Omental fat pad (tissue), 4 donors: Measurements from ENCODE around the gene SYNGR2. TPM values are rescaled to one million over a fixed set of nuclear protein-coding genes. Genes with fewer than 3 reads are reported as not detected.

ENCODE experiments used
- ATAC-seq: fragments of 150-250 bp; one replicate; pipeline ENCODE4 v1.9.1; 2016; ENCODE audit warnings: mild to moderate bottlenecking, moderate library complexity; ENCODE audit not compliant: low FRiP score
- DNase-seq: peaks from one replicate; pipeline ENCODE4 v3.0.0-alpha.2; 2019; ENCODE audit warnings: low spot score
- total RNA-seq, 4 donors: library from RNA; depleted of rRNA; stranded (reverse); fragments of >200 nt; gene quantifications; one replicate each; pipeline ENCODE4 v1.1.0, GENCODE V29; 2016
- TF ChIP-seq, protein P1 (sequence below), 3 donors: fragments of 450-650 bp; IDR thresholded peaks; one replicate each; pipeline ENCODE4 v1.5.1; 2016 to 2017; ENCODE audit warnings: antibody characterized with exemption in 3 of 3, mild to moderate bottlenecking in 3 of 3, moderate library complexity in 2 of 3

Gene SYNGR2
- total RNA-seq, 4 donors from 2014 or later, result 24.3 to 80.6 (median 52.4) TPM

DNA sequence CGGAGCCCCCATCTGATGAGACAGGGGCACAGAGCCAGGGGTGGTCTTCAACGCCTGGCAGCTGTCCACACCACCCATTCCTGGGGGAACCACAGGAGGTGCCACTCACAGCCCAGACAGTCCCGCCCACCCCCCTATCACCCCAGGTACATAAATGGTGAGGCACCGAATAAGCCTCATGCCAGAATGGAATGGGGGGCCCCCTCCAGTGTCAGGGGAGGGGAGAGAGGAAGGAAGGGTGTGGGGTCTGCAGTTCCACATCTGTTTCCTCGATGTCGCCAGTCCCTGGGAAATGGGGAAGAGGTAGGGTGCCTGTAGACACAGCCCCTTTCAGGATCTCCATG lies 41.5 kb upstream of the SYNGR2 start:
- ATAC-seq, result no peak
- TF ChIP-seq, protein P1, sequence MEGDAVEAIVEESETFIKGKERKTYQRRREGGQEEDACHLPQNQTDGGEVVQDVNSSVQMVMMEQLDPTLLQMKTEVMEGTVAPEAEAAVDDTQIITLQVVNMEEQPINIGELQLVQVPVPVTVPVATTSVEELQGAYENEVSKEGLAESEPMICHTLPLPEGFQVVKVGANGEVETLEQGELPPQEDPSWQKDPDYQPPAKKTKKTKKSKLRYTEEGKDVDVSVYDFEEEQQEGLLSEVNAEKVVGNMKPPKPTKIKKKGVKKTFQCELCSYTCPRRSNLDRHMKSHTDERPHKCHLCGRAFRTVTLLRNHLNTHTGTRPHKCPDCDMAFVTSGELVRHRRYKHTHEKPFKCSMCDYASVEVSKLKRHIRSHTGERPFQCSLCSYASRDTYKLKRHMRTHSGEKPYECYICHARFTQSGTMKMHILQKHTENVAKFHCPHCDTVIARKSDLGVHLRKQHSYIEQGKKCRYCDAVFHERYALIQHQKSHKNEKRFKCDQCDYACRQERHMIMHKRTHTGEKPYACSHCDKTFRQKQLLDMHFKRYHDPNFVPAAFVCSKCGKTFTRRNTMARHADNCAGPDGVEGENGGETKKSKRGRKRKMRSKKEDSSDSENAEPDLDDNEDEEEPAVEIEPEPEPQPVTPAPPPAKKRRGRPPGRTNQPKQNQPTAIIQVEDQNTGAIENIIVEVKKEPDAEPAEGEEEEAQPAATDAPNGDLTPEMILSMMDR (IDR thresholded peaks at IDR 0.05), result no peak
- no peak for DNase-seq

DNA sequence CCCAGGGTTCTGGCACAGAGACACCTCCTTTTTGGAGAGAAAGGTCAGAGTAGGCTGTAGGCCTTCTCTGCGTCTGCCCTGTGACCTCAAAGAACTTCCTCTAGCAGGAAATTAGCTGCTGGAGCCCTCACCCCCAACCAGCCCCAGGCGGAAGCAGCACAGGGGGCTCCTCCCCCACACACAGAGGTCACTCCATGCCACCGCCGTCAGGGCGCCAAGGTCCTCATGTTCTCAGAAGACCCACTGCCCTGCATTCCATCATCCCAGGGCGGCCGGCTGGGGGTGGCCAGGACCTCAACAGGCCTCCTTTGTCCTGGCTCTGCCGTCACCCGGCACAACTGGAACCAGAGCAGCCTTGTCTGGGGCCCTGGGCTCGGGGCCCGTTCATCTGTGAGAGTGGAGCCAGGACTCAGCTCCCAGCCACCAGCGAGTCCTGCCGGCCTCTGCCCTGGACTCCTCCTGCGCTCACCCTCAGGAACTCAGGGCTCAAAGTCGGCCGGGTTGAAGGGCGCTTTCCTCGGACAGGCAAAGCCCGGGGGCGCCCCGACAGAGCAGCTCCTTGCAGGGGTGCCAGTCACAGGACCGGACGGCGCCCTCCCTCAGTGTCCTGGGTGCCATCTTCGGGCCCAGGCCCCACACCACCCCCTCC lies 41.0 kb upstream of the SYNGR2 start:
- DNase-seq (no peak), ATAC-seq (no peak)
- TF ChIP-seq, protein P1 (IDR thresholded peaks at IDR 0.05), result no peak

DNA sequence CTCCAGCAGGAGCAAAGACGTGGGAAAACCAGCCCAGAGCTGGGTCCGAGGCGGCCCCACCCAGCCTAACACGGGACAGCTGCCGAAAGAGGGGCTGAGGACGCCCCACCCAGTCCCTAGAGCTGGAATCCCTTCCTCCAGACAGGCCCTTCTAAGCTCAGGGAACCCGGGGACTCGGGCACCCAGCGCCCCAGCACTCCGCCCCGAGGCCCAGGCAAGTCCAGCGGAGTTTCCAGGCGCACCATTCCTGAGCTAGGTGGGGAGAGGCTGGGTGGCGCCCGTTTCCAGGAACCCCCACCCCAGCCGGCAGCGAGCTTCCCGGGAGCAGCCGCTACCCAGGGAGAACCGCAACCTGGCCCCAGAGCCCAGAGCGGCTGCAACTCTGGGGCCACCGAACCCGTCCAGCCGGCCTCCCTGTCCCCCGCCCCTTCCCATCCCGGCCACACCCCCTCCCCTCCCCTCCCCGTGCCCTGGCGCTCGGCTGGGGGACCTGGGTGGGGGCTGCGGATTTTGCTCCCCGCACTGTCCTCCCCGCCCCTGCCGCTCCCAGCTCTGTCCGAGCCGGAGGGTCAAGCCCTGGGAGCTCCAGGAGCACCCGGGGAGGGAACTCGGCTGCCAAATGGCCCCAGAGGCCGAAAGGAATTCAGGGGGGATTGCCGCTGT lies 40.4 kb upstream of the SYNGR2 start:
- TF ChIP-seq, protein P1 (IDR thresholded peaks at IDR 0.05), result no peak
- peak; percentile 11 for ATAC-seq
- DNase-seq, result no peak

DNA sequence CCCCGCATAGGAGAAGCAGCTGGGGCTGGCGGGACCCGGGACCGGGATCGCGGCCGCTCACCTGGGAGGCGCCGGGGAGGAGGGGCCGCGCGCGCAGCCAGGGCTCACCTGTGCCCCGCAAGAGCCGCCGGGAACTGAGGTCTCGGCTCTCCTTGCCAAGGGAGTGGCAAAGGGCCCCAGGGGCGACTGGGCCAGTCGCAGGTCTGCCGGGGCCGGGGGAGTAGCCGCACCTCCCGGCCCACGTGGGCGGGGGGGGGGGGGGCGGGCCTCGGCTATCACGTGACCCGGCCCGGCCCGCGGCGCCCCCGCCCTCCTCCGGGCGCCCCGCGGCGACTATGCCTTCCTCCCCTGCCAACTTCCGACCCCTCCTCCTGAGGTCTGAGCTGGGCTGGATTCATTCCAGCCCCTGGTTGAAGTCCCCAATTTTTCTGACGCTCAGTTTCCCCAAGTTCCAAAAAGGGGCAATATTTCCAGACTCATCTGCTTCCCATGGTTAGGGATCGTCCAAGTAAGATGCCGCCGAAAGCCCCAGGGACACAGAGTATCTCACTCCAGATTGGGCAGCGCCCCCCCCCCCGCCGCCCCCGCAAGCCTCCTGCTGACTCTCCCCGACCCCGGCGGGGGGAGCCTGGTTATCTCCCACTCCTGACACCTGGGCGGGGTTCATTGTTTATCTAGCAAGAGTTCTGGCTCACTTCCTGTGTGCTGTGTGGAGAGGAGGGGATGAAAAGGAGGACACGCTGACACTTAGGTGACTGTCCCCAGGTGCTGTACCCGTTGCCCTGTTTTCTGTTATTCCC lies 39.6 kb upstream of the SYNGR2 start, which contains the start of gene TMC6:
TSS of gene TMC6 (minus strand) at position 205 of the 800 bp plus-strand sequence. CDS start 1,923 bp downstream, outside the sequence.
- TF ChIP-seq, protein P1 (IDR thresholded peaks at IDR 0.05), result no peak
- ATAC-seq (peak; percentile 4), DNase-seq (no peak)

DNA sequence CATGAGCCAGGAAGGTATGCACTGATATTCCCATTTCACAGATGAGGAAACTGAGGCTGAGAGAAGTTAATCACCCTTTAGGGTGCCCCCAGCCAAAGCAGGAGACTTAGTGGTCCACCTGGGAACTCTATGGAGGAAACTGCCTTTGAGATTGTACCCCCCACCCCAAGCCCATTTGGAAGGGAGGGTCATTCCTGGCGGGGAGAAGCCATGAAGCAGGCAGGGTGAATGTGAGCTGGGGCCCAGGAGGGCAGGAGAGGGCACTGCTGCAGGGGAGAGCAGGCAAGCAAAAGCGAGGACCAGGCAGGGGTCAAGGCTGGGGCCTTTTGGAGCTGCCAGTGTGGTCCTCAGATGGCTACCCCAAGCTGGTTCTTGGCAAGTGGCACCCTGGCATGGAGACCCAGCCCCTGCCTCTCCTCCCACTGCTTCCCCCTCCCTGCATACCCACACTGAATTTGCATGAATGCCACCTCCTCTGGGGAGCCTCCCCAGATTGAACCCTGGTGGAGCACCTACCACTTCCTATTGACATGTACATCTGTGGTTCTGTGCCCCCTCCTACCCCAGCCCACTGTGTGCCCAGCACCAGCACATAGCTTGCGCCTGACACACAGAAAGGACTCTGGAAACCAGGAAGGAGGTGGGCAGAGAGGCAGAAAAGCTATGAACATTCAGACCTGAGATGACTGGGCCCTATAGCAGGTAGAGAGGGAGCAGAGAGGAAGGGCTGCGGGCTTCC lies 38.9 kb upstream of the SYNGR2 start:
- DNase-seq (no peak), ATAC-seq (no peak)
- TF ChIP-seq, protein P1 (IDR thresholded peaks at IDR 0.05), result no peak

DNA sequence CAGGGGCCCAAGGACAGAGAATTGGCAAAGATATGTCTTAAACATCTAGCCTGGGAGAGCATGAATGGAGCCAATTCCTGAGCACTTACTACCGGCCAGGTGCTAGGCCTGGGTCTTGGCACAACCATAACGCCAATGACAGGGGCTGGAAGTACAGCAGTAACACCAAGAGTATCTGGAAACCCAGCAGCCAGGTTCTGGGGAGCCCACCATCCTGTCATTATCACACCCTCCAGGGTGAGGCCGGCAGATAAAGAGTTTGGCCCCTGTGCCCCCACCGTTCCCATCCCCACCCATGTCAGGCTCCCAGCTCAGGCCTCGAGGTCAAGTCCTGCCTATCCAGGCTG lies 38.3 kb upstream of the SYNGR2 start:
- ATAC-seq (no peak), DNase-seq (no peak)
- TF ChIP-seq, protein P1 (IDR thresholded peaks at IDR 0.05), result no peak
